G401.6 (cell line): Measurements from ENCODE around the gene TBX3.
"Not testable (repeated sequence)": the region's sequence is repeated elsewhere in the genome, so short reads cannot be mapped to it uniquely, and the experiment has no call there.

Experiments
- FAIRE-seq: peaks from 2 replicates; lab custom pipeline; 2012; peaks lifted over from hg19 to GRCh38; lab: Jason Lieb, UNC

Gene TBX3

DNA sequence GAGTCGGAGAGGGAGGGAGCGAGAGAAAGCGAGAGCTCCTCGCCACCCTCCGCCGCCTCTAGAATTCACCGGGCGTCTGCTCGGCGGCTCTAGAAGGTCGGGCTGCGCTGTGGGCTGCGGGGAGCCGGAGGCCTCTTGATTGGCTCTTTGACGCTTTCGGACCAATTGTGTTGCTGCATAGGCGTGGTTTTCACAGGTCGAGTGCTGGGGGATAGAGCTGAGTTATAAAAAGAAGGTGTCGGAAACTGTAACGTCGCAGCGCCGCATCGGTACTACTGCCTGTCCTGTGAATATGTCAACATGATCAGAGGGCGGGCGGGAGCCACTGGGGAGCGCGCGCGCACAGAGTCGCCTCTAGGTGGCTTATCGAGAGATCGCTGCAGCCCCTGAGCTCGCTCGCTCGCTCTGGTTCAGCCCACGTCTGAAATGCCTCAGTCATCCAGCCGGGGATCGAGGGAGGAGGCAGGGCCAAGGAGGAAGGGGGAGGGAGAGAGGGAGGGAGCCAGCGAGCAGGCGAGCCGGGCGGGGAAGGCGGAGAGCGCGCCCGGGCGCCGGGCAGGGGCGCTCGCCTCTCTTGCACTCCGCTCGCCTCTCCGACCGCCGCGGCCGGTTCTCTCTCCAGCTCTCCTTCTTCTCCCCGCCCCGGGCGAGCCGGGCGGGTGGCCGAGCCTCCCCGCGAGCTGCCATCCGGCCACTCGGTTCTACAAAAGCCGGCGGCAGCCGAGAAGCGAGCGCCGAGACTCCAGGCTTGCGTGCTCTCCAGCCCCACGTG lies at the start of gene TBX3:
Gene TBX3, minus strand, starts transcription at position 78 of the 772 bp plus-strand sequence. CDS start 975 bp downstream, outside the sequence.
- FAIRE-seq: no peak

DNA sequence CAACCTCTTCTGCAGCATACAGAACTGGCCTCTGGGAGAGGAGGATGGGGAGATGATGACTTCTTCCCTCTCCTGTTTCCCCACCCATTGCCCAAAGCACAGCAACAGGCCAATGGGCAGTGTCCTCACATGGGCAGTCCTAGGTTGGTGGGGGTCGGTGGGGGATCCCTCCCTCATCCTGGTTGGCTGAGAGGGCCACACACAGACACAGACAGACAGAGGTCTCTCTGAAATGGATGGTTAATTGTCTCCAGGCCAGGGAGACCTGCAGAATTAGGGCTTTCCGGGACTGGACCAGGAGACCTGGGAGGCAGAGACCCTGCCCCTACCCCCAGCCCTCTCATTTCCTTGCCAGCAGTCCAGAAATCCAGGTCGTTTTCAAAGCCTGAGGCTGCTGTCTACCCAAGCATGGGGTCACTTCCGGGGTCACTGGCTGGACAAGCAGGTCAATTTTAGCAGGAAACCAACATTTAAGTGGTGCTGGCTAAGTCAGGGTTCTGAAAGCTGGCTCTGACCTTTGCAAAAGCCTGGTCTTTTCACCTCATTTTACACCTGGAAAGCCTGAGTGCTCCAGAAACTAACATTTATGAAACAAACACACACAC lies 48.6 kb upstream of the TBX3 start:
- no peak for FAIRE-seq

DNA sequence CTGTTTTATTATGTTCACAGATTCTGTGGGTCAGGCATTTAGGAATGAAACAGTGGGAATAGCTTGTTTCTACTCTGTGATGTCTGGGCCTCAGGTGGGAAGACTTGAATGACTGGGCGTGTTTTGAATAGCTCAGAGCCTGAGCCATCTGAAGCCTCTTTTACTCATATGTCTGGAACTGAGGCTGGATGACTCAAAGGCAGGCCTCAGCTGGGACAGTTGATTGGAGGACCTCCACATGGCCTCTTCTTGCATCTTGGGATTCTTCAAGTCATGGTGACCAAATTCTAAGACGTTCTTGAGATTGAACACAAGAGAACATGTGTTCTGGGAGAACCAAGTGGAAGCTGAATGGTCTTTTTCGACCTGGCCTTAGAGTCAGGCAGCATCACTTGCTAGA lies 45.8 kb upstream of the TBX3 start:
- no peak for FAIRE-seq

- FAIRE-seq: no peak
These were observed 42.2 kb upstream of the TBX3 start for GRCh38 chr12:114726092-114726710.

- FAIRE-seq: not testable (repeated sequence)
These were observed 38.2 kb upstream of the TBX3 start for GRCh38 chr12:114722176-114722575.

- FAIRE-seq: no peak
These were observed 37.3 kb upstream of the TBX3 start for GRCh38 chr12:114721266-114721665.

DNA sequence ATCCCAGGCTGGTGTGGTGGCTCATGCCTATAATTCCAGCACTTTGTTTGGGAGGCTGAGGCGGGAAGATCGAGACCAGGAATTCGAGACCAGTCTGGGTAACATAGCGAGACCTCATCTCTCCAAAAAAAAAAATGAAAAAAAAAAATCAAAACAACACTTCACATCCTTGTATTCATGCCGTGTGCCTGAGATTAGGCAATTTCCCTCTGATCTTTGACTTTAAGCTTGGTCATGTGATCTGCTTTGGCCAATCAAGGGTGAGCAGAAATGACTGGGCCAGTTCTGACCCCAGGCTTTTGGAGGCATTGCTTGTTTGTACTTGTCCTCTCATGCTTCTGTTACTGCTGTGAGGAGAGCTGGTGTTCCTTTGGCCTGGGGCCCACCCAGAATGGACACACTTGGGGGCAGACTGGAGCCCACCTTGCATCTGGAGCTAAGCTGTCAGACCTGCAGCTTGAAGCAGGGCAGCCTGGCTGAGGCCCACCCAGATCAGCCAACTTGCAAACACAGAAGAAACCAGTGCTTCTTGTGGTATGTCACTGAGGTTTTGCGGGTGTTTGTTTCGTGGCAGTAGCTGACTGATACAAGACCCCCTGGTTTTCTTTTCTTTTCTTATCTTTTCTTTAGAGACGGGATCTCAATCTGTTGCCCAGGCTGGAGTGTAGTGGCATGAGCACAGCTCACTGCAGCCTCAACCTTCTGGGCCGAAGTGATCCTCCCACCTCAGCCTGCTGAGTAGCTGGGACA lies 29.7 kb upstream of the TBX3 start:
- no peak for FAIRE-seq

DNA sequence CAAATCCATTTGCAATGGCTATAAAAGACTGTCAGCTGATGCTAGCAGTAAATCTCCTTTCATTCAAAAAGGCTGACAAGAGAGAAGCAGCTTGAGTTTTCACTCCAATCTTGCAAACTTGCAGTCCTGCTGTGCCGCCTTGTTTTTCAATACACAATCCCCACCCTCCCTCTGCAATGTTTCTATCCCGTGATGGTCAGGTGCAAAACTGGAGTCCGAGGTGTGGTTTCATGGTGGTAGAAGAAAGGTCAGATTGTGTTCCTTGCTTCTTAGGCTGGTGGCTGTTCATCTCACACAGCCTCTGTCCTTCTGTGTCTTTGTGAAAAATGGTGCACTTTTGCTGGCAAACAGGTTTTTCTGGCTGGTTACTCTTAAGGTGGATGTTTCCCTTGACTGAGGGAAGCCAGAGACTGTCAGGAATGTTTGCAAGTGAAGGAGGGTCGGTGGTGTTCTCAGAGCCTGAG lies 27.7 kb upstream of the TBX3 start:
- no peak for FAIRE-seq

DNA sequence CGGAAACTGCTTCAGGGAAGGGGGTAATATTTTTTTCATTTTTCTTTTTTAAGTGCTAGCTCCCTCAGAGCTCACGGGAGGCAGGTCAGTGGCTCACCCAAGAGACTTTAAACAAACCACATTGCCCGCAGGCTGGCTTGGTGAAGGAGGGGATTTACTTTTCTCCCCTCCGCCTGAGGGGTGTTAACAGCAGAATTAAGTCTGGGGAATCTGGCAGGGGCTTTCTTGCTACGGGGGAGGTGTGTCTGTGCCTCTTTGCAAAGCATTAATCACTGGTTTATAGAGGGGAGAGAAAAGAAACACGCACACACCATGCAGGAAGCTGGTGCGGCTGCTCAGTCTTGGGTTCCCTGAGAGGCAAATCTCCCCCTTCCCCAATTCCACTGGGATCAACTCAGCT lies 26.2 kb upstream of the TBX3 start:
- no peak for FAIRE-seq

DNA sequence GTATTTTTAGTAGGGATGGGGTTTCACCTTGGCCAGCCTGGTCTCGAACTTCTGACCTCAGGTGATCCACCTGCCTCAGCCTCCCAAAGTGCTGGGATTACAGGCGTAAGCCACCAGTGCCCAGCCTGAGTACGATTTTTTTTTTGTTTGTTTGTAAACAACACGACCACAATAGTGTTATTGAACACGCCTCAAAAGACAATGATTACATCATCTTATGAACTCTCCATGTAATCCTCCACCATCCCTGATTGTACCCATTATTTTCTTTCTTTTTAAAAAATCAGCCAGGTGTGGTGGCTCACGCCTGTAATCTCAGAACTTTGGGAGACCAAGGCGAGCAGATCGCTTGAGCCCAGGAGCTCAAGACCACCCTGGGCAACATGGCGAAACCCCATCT lies 25.1 kb upstream of the TBX3 start:
- no peak for FAIRE-seq

DNA sequence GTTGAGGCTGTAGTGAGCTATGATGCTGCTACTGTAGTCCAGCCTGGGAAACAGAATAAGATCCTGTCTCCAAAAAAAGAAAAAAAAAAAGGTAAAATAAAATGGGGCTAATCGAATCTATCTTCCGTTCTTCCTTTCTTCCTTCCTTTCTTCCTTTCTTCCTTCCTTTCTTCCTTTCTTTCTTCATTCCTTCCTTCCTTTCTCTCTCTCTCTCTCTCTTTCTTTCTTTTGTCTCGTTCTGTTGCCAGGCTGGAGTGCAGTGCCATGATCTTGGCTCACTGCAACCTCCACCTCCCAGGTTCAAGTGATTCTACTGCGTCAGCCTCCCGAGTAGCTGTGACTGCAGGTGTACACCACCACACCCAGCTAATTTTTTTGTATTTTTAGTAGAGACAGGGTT lies 24.6 kb upstream of the TBX3 start:
- not testable (repeated sequence) for FAIRE-seq

GRCh38 chr12:114704096-114704495 lies 20.1 kb upstream of the TBX3 start:
- FAIRE-seq: no peak

DNA sequence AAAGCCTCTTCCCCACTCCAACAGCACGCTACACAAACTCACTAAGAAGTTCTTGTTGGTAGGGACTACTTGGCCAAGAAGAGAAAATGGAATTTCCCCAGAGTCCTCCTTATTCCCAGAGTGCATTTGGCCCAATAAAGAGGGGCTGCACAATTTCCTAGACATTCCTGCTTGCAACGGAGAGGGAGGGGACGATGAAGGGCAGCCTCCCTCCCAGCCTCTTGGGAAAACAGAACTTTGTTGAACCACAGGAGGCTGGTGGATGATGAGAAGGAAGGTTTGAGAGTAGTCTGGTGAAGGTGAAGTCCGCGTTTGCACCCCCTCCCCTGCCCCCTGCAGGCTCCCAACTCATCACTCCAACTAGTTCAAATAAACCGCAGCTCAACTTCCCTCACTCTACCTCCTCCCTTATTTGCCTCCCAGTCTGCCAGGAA lies 19.1 kb upstream of the TBX3 start:
- FAIRE-seq: no peak

DNA sequence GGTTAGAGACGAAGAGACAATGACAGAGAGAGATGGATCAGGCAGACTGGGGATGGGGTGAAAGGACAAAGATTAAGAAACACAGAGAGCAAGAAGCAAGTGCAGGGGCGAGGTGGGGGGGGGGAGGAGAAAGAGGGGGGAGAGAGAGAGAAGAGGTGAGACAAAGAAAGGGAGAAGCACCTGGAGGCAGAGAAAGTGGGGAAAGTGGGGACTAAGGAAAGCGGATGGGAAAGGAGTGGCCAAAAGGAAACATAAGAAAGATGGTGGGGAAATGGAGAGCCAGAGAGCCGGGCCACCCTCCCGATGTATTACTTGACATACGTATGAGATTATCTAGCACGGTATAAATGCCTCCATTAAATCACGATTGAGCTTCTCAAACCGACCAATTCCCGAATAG lies 18.5 kb upstream of the TBX3 start:
- FAIRE-seq: no peak

GRCh38 chr12:114701553-114701952 lies 17.6 kb upstream of the TBX3 start:
- no peak for FAIRE-seq

DNA sequence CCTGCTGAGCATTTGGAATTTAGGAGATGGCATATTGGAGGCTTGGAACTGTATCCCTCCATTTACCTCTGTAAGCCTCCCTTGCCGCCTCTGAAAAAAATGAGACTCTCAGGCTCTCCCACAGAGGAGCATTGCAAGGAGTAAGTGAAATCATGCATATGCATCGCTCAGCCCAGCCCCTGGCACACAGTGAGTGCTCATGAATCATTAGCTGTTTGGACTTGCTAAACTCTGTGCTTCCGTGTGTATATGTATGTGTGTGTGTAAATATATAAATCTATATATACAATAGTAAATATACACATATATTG lies 17.1 kb upstream of the TBX3 start:
- FAIRE-seq: no peak

- no peak for FAIRE-seq
These were observed 16.6 kb upstream of the TBX3 start for GRCh38 chr12:114700392-114701103.

GRCh38 chr12:114698566-114699163 lies 14.7 kb upstream of the TBX3 start:
- no peak for FAIRE-seq

GRCh38 chr12:114697741-114698565 lies 14.0 kb upstream of the TBX3 start:
- FAIRE-seq: no peak

- FAIRE-seq: no peak
These were observed 13.3 kb upstream of the TBX3 start for GRCh38 chr12:114697243-114697716.
